ENCODE data around the gene CDC42. TPM values are rescaled to one million over a fixed set of nuclear protein-coding genes. Genes with fewer than 3 reads are reported as not detected.
A peak's percentile ranks its signal among the peaks of the same experiment; 100 is the strongest.

The CDC42 gene
- total and polyA plus RNA-seq, 5 donors from 2014 or later, result 290 to 513 (median 376) TPM

- Mint-ChIP-seq H3K27ac (peak overlapping the region; percentile 23 to 88 (median 56)), H3K4me3 (peak overlapping the region in 1 of 4 donors; percentile 3), H3K4me1 (peaks cover 30 to 92% (median 64%) of the 10 kb centered on the region in 4 donors), H3K36me3 (peaks cover 26% of the 10 kb centered on the region), H3K27me3 (no peaks in the 10 kb centered on the region), H3K9me3 (no peaks in the 10 kb centered on the region)
- ATAC-seq (ENCODE audit: low read depth in 2 of 2) (no peak), DNase-seq (no peak)
- Histone ChIP-seq H3K27me3 (ENCODE audit: control insufficient read depth, insufficient read depth, low read length) (no peaks in the 10 kb centered on the region), H3K4me3 (ENCODE audit: low read depth, low read length) (no peak overlapping the region), H3K36me3 (ENCODE audit: control insufficient read depth, insufficient read depth, low read length) (peaks cover 43% of the 10 kb centered on the region), H3K27ac (ENCODE audit: insufficient read depth, low read length, poor library complexity, severe bottlenecking) (peak overlapping the region; percentile 68), H3K4me1 (ENCODE audit: control insufficient read depth, insufficient read depth, low read length, poor library complexity, severe bottlenecking) (peaks cover 52% of the 10 kb centered on the region), H3K9me3 (ENCODE audit: control insufficient read depth in 2 of 2, low read length in 2 of 2) (no peaks in the 10 kb centered on the region)
These were observed 50.2 kb downstream of the CDC42 start for GRCh38 chr1:22102746-22103145.

- peaks cover 23% of the 10 kb centered on the region for H3K36me3 Mint-ChIP-seq
- Histone ChIP-seq H3K27ac (ENCODE audit: insufficient read depth, low read length, poor library complexity, severe bottlenecking) (peak overlapping the region; percentile 68), H3K4me1 (ENCODE audit: control insufficient read depth, insufficient read depth, low read length, poor library complexity, severe bottlenecking) (peaks cover 49% of the 10 kb centered on the region)
These were observed 51.6 kb downstream of the CDC42 start for GRCh38 chr1:22104094-22104493.

GRCh38 chr1:22104865-22105437 is 52.4 kb downstream of the CDC42 start:
- Mint-ChIP-seq H3K36me3 (peaks cover 19% of the 10 kb centered on the region), H3K4me3 (peak overlapping the region; percentile 1 to 65 (median 32)), H3K27me3 (no peaks in the 10 kb centered on the region), H3K27ac (peak overlapping the region; percentile 69 to 91 (median 88)), H3K9me3 (no peaks in the 10 kb centered on the region), H3K4me1 (peaks cover 22 to 89% (median 62%) of the 10 kb centered on the region in 4 donors)
- peak overlapping the region; percentile 68 for H3K27ac ChIP-seq (ENCODE audit: insufficient read depth, low read length, poor library complexity, severe bottlenecking)
- peak overlapping the region; percentile 64 for H3K4me3 ChIP-seq (ENCODE audit: low read depth, low read length)
- H3K4me1 ChIP-seq (ENCODE audit: control insufficient read depth, insufficient read depth, low read length, poor library complexity, severe bottlenecking), result peaks cover 49% of the 10 kb centered on the region
- H3K27me3 ChIP-seq (ENCODE audit: control insufficient read depth, insufficient read depth, low read length), result no peaks in the 10 kb centered on the region
- peak; percentile 42 to 92 (median 82) for DNase-seq
- peak; percentile 88 to 91 for ATAC-seq (ENCODE audit: low read depth in 2 of 2)
- H3K36me3 ChIP-seq (ENCODE audit: control insufficient read depth, insufficient read depth, low read length), result peaks cover 40% of the 10 kb centered on the region
- no peaks in the 10 kb centered on the region for H3K9me3 ChIP-seq (ENCODE audit: control insufficient read depth in 2 of 2, low read length in 2 of 2)

More at GRCh38 chr1:22104094-22104493, 51.6 kb downstream of the CDC42 start:
- DNase-seq, result no peak
- Histone ChIP-seq H3K4me3 (ENCODE audit: low read depth, low read length) (peak overlapping the region; percentile 64), H3K9me3 (ENCODE audit: control insufficient read depth in 2 of 2, low read length in 2 of 2) (no peaks in the 10 kb centered on the region), H3K36me3 (ENCODE audit: control insufficient read depth, insufficient read depth, low read length) (peaks cover 43% of the 10 kb centered on the region), H3K27me3 (ENCODE audit: control insufficient read depth, insufficient read depth, low read length) (no peaks in the 10 kb centered on the region)
- H3K4me1 Mint-ChIP-seq, result peaks cover 27 to 94% (median 69%) of the 10 kb centered on the region in 4 donors
- no peaks in the 10 kb centered on the region for H3K27me3 Mint-ChIP-seq
- H3K27ac Mint-ChIP-seq, result peak overlapping the region; percentile 70 to 91 (median 88)
- no peaks in the 10 kb centered on the region for H3K9me3 Mint-ChIP-seq
- no peak for ATAC-seq (ENCODE audit: low read depth in 2 of 2)
- H3K4me3 Mint-ChIP-seq, result peak overlapping the region in 3 of 4 donors; percentile 3 to 66 (median 61)

GRCh38 chr1:22105611-22106207 is 53.2 kb downstream of the CDC42 start:
- H3K27ac ChIP-seq (ENCODE audit: insufficient read depth, low read length, poor library complexity, severe bottlenecking), result peak overlapping the region; percentile 68
- H3K4me3 ChIP-seq (ENCODE audit: low read depth, low read length), result peak overlapping the region; percentile 64
- H3K27me3 ChIP-seq (ENCODE audit: control insufficient read depth, insufficient read depth, low read length), result no peaks in the 10 kb centered on the region
- peak overlapping the region in 3 of 4 donors; percentile 40 to 65 (median 42) for H3K4me3 Mint-ChIP-seq
- no peaks in the 10 kb centered on the region for H3K27me3 Mint-ChIP-seq
- H3K4me1 Mint-ChIP-seq, result peaks cover 22 to 81% (median 54%) of the 10 kb centered on the region in 4 donors
- ATAC-seq (ENCODE audit: low read depth in 2 of 2), result peak; percentile 37 to 62
- H3K9me3 ChIP-seq (ENCODE audit: control insufficient read depth in 2 of 2, low read length in 2 of 2), result no peaks in the 10 kb centered on the region
- no peaks in the 10 kb centered on the region for H3K9me3 Mint-ChIP-seq
- H3K27ac Mint-ChIP-seq, result peak overlapping the region; percentile 69 to 91 (median 88)
- peaks cover 43% of the 10 kb centered on the region for H3K4me1 ChIP-seq (ENCODE audit: control insufficient read depth, insufficient read depth, low read length, poor library complexity, severe bottlenecking)
- peaks cover 35% of the 10 kb centered on the region for H3K36me3 ChIP-seq (ENCODE audit: control insufficient read depth, insufficient read depth, low read length)
- DNase-seq, result peak; percentile 23 to 75 (median 60)
- peaks cover 19% of the 10 kb centered on the region for H3K36me3 Mint-ChIP-seq

GRCh38 chr1:22107126-22107525 is 54.6 kb downstream of the CDC42 start:
- Histone ChIP-seq H3K36me3 (ENCODE audit: control insufficient read depth, insufficient read depth, low read length) (peaks cover 38% of the 10 kb centered on the region), H3K4me3 (ENCODE audit: low read depth, low read length) (no peak overlapping the region), H3K9me3 (ENCODE audit: control insufficient read depth in 2 of 2, low read length in 2 of 2) (no peaks in the 10 kb centered on the region), H3K27ac (ENCODE audit: insufficient read depth, low read length, poor library complexity, severe bottlenecking) (no peak overlapping the region), H3K27me3 (ENCODE audit: control insufficient read depth, insufficient read depth, low read length) (no peaks in the 10 kb centered on the region), H3K4me1 (ENCODE audit: control insufficient read depth, insufficient read depth, low read length, poor library complexity, severe bottlenecking) (peaks cover 34% of the 10 kb centered on the region)
- Mint-ChIP-seq H3K4me1 (peaks cover 14 to 76% (median 48%) of the 10 kb centered on the region in 4 donors), H3K4me3 (no peak overlapping the region), H3K27ac (peak overlapping the region in 2 of 3 donors; percentile 59 to 88), H3K9me3 (no peaks in the 10 kb centered on the region), H3K27me3 (no peaks in the 10 kb centered on the region), H3K36me3 (peaks cover 15% of the 10 kb centered on the region)
- ATAC-seq (ENCODE audit: low read depth in 2 of 2), result no peak
- DNase-seq, result no peak

GRCh38 chr1:22108339-22109105 is 56.0 kb downstream of the CDC42 start:
- Mint-ChIP-seq H3K27ac (no peak overlapping the region), H3K4me1 (peaks cover 5 to 66% (median 40%) of the 10 kb centered on the region in 4 donors), H3K27me3 (no peaks in the 10 kb centered on the region), H3K36me3 (peaks cover 16% of the 10 kb centered on the region), H3K9me3 (no peaks in the 10 kb centered on the region), H3K4me3 (no peak overlapping the region)
- DNase-seq, result no peak
- Histone ChIP-seq H3K27me3 (ENCODE audit: control insufficient read depth, insufficient read depth, low read length) (no peaks in the 10 kb centered on the region), H3K4me3 (ENCODE audit: low read depth, low read length) (no peak overlapping the region), H3K4me1 (ENCODE audit: control insufficient read depth, insufficient read depth, low read length, poor library complexity, severe bottlenecking) (peaks cover 21% of the 10 kb centered on the region), H3K36me3 (ENCODE audit: control insufficient read depth, insufficient read depth, low read length) (peaks cover 49% of the 10 kb centered on the region), H3K27ac (ENCODE audit: insufficient read depth, low read length, poor library complexity, severe bottlenecking) (no peak overlapping the region), H3K9me3 (ENCODE audit: control insufficient read depth in 2 of 2, low read length in 2 of 2) (no peaks in the 10 kb centered on the region)
- no peak for ATAC-seq (ENCODE audit: low read depth in 2 of 2)

GRCh38 chr1:22110016-22110415 is 57.5 kb downstream of the CDC42 start:
- ATAC-seq (ENCODE audit: low read depth in 2 of 2) (no peak), DNase-seq (no peak)
- H3K36me3 Mint-ChIP-seq, result peaks cover 14% of the 10 kb centered on the region
- peaks cover 61% of the 10 kb centered on the region for H3K36me3 ChIP-seq (ENCODE audit: control insufficient read depth, insufficient read depth, low read length)
- H3K4me1 ChIP-seq (ENCODE audit: control insufficient read depth, insufficient read depth, low read length, poor library complexity, severe bottlenecking), result peaks cover 6% of the 10 kb centered on the region
- H3K27ac Mint-ChIP-seq, result peak overlapping the region in 1 of 3 donors; percentile 55
- H3K27me3 Mint-ChIP-seq, result no peaks in the 10 kb centered on the region
- no peaks in the 10 kb centered on the region for H3K27me3 ChIP-seq (ENCODE audit: control insufficient read depth, insufficient read depth, low read length)
- no peaks in the 10 kb centered on the region for H3K9me3 ChIP-seq (ENCODE audit: control insufficient read depth in 2 of 2, low read length in 2 of 2)
- no peak overlapping the region for H3K4me3 Mint-ChIP-seq
- no peak overlapping the region for H3K27ac ChIP-seq (ENCODE audit: insufficient read depth, low read length, poor library complexity, severe bottlenecking)
- H3K9me3 Mint-ChIP-seq, result no peaks in the 10 kb centered on the region
- no peak overlapping the region for H3K4me3 ChIP-seq (ENCODE audit: low read depth, low read length)
- H3K4me1 Mint-ChIP-seq, result peaks cover 8 to 58% (median 28%) of the 10 kb centered on the region in 4 donors

Measured in CD4-positive, CD25-positive, alpha-beta regulatory T cell (primary cell).